Measurements from ENCODE around the gene ADCY1. TPM values are rescaled to one million over a fixed set of nuclear protein-coding genes. Genes with fewer than 3 reads are reported as not detected.

ADCY1 gene
- total RNA-seq, 3 donors from 2014 or later (not counting 1 experiment from before 2014, with no cell fraction given): 0.02 to 0.15 TPM; not detected in 1

DNA sequence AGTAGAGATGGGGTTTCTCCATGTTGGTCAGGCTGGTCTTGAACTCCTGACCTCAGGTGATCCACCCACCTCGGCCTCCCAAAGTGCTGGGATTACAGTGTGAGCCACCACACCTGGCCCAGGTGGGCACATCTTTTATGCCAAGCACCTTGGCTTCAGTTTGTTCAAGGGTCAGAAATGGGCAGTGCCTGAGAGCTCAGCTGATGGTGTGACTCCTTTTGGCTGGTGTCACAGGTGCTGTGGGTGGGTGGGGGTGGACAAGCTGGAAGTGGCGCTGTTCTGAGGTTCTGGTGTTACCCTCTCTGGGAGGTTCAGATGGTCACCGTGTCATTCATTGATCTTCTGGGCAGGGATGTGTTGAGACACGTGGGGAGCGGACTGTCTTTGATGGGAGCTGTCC lies 11.5 kb downstream of the ADCY1 start:
- H3K27ac Mint-ChIP-seq: no peak overlapping the region
- no peaks in the 10 kb centered on the region for H3K27me3 Mint-ChIP-seq (ENCODE audit: low read depth in 2 of 2)
- Histone ChIP-seq H3K27me3 (ENCODE audit: control insufficient read depth, insufficient read depth, low read length) (no peaks in the 10 kb centered on the region), H3K36me3 (ENCODE audit: control insufficient read depth, insufficient read depth, low read length) (no peaks in the 10 kb centered on the region), H3K9me3 (ENCODE audit: control insufficient read depth, insufficient read depth, low read length) (no peaks in the 10 kb centered on the region), H3K4me1 (ENCODE audit: control insufficient read depth, insufficient read depth, low read length) (no peaks in the 10 kb centered on the region), H3K27ac (ENCODE audit: low read length) (no peak overlapping the region), H3K4me3 (ENCODE audit: low read length) (no peak overlapping the region)
- no peaks in the 10 kb centered on the region for H3K36me3 Mint-ChIP-seq
- DNase-seq (no peak), ATAC-seq (no peak)
- TF ChIP-seq, protein P1, sequence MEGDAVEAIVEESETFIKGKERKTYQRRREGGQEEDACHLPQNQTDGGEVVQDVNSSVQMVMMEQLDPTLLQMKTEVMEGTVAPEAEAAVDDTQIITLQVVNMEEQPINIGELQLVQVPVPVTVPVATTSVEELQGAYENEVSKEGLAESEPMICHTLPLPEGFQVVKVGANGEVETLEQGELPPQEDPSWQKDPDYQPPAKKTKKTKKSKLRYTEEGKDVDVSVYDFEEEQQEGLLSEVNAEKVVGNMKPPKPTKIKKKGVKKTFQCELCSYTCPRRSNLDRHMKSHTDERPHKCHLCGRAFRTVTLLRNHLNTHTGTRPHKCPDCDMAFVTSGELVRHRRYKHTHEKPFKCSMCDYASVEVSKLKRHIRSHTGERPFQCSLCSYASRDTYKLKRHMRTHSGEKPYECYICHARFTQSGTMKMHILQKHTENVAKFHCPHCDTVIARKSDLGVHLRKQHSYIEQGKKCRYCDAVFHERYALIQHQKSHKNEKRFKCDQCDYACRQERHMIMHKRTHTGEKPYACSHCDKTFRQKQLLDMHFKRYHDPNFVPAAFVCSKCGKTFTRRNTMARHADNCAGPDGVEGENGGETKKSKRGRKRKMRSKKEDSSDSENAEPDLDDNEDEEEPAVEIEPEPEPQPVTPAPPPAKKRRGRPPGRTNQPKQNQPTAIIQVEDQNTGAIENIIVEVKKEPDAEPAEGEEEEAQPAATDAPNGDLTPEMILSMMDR (IDR thresholded peaks at IDR 0.05): no peak
- no peaks in the 10 kb centered on the region for H3K9me3 Mint-ChIP-seq
- WGBS (ENCODE audit: insufficient coverage): 78% methylated on average over 5 of the region's 5 CpGs
- intact Hi-C loops (cut with micrococcal nuclease): no loop called here
- H3K4me3 Mint-ChIP-seq: no peak overlapping the region
- H3K4me1 Mint-ChIP-seq: no peaks in the 10 kb centered on the region

DNA sequence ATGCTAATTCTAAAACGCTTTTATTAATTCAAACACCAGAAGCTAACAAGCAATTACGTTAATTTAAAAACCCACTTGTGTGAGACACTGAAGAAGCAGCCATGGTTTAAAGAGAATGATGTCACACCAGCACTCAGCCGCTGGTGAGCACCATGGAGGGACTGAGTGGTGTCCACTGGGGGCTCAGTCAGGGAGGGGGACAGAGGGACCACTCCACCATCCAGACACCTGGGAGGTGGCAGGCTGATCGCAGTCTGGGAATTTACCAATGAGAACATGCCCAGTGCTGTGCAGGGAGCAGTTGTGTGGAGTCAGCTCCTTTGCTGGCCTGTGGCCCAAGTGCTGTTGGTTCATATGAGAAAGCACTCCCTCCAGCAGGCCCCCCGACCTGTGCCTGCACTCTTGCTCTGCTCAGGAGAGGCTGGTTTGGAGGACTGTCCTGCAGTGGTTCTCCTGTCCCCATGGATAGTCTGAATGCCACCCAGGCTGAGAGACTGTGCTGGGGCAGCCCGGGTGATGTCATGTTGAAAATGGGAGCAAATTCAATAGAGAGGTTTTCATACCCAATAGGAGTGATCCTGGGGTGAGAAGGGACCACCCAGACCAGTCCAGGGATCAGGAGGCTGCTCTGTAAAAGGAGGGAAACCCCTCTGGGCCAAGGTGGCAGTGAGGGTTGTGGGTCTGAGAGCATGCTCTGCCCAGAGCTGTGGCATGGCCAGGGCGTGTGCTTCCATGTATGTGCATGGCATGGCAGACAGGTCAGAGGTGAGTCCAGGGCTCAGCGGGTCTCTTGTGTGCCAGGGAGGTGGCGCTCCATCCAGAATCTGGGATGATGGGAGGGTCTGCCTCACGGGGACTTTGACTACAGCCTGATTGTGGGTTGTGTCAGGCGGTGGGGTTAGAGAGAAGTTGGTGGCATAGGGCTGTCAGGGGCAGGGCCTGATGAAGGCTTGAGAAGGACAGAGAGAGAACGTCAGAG lies 12.7 kb downstream of the ADCY1 start:
- no peaks in the 10 kb centered on the region for H3K4me1 Mint-ChIP-seq
- H3K4me3 Mint-ChIP-seq: no peak overlapping the region
- no peak for ATAC-seq
- no peaks in the 10 kb centered on the region for H3K27me3 Mint-ChIP-seq (ENCODE audit: low read depth in 2 of 2)
- no peaks in the 10 kb centered on the region for H3K36me3 Mint-ChIP-seq
- Histone ChIP-seq H3K4me1 (ENCODE audit: control insufficient read depth, insufficient read depth, low read length) (no peaks in the 10 kb centered on the region), H3K36me3 (ENCODE audit: control insufficient read depth, insufficient read depth, low read length) (no peaks in the 10 kb centered on the region), H3K27ac (ENCODE audit: low read length) (no peak overlapping the region), H3K27me3 (ENCODE audit: control insufficient read depth, insufficient read depth, low read length) (no peaks in the 10 kb centered on the region), H3K4me3 (ENCODE audit: low read length) (no peak overlapping the region), H3K9me3 (ENCODE audit: control insufficient read depth, insufficient read depth, low read length) (no peaks in the 10 kb centered on the region)
- no peak for DNase-seq
- 85% methylated on average over 12 of the region's 12 CpGs for WGBS (ENCODE audit: insufficient coverage)
- H3K27ac Mint-ChIP-seq: no peak overlapping the region
- TF ChIP-seq, protein P1 (IDR thresholded peaks at IDR 0.05): no peak
- intact Hi-C loops (cut with micrococcal nuclease): no loop called here
- H3K9me3 Mint-ChIP-seq: no peaks in the 10 kb centered on the region

DNA sequence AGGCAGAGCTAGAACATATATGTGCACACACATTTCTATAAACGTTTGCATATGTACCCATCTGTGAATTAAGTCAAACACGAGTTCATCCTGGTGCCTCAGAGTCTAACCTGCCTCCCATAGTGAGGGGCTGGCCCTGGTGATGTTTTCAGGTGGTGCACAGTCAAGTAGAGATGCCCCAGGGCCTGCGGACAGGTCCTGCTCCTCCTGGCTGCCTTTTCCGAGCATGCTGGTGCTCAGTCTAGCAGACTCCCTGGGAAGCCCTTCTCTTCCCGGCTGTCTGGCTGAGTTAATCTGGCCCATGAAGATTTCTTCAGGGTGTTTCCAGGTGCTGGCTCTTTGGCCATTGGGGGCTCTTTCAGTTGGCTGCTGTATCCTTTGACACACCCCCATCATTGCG lies 14.3 kb downstream of the ADCY1 start:
- H3K4me1 Mint-ChIP-seq: no peaks in the 10 kb centered on the region
- H3K27me3 ChIP-seq (ENCODE audit: control insufficient read depth, insufficient read depth, low read length): no peaks in the 10 kb centered on the region
- TF ChIP-seq, protein P1 (IDR thresholded peaks at IDR 0.05): no peak
- no peaks in the 10 kb centered on the region for H3K36me3 Mint-ChIP-seq
- H3K4me3 Mint-ChIP-seq: no peak overlapping the region
- H3K9me3 Mint-ChIP-seq: no peaks in the 10 kb centered on the region
- no peaks in the 10 kb centered on the region for H3K27me3 Mint-ChIP-seq (ENCODE audit: low read depth in 2 of 2)
- DNase-seq (no peak), ATAC-seq (no peak)
- H3K4me3 ChIP-seq (ENCODE audit: low read length): no peak overlapping the region
- 87% methylated on average over 6 of the region's 6 CpGs for WGBS (ENCODE audit: insufficient coverage)
- H3K27ac ChIP-seq (ENCODE audit: low read length): no peak overlapping the region
- no peaks in the 10 kb centered on the region for H3K4me1 ChIP-seq (ENCODE audit: control insufficient read depth, insufficient read depth, low read length)
- H3K9me3 ChIP-seq (ENCODE audit: control insufficient read depth, insufficient read depth, low read length): no peaks in the 10 kb centered on the region
- no peaks in the 10 kb centered on the region for H3K36me3 ChIP-seq (ENCODE audit: control insufficient read depth, insufficient read depth, low read length)
- H3K27ac Mint-ChIP-seq: no peak overlapping the region
- intact Hi-C loops (cut with micrococcal nuclease): no loop called here
